ENCODE results near the gene DCANP1. TPM values are rescaled to one million over a fixed set of nuclear protein-coding genes. Genes with fewer than 3 reads are reported as not detected.

DCANP1 gene
- total RNA-seq, 3 donors from 2014 or later: not detected

- Histone ChIP-seq H3K4me3 (no peak overlapping the region), H3K9me3 (no peaks in the 10 kb centered on the region), H3K36me3 (ENCODE audit: low read depth) (no peaks in the 10 kb centered on the region), H3K4me1 (ENCODE audit: low read depth) (peaks cover 3% of the 10 kb centered on the region)
- TF ChIP-seq, protein P1, sequence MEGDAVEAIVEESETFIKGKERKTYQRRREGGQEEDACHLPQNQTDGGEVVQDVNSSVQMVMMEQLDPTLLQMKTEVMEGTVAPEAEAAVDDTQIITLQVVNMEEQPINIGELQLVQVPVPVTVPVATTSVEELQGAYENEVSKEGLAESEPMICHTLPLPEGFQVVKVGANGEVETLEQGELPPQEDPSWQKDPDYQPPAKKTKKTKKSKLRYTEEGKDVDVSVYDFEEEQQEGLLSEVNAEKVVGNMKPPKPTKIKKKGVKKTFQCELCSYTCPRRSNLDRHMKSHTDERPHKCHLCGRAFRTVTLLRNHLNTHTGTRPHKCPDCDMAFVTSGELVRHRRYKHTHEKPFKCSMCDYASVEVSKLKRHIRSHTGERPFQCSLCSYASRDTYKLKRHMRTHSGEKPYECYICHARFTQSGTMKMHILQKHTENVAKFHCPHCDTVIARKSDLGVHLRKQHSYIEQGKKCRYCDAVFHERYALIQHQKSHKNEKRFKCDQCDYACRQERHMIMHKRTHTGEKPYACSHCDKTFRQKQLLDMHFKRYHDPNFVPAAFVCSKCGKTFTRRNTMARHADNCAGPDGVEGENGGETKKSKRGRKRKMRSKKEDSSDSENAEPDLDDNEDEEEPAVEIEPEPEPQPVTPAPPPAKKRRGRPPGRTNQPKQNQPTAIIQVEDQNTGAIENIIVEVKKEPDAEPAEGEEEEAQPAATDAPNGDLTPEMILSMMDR (IDR thresholded peaks at IDR 0.05): no peak
- DNase-seq (no peak), ATAC-seq (no peak)
- intact Hi-C loops (cut with DNase I, micrococcal nuclease): no loop called here
Measured at GRCh38 chr5:135491038-135491551, 43.9 kb upstream of the DCANP1 start.

- intact Hi-C loops (cut with DNase I, micrococcal nuclease): no loop called here
- TF ChIP-seq, protein P1 (IDR thresholded peaks at IDR 0.05): no peak
- Histone ChIP-seq H3K36me3 (ENCODE audit: low read depth) (no peaks in the 10 kb centered on the region), H3K4me3 (no peak overlapping the region), H3K9me3 (no peaks in the 10 kb centered on the region), H3K4me1 (ENCODE audit: low read depth) (peaks cover 3% of the 10 kb centered on the region)
- ATAC-seq (no peak), DNase-seq (no peak)
Measured at GRCh38 chr5:135490245-135491037, 43.3 kb upstream of the DCANP1 start.

DNA sequence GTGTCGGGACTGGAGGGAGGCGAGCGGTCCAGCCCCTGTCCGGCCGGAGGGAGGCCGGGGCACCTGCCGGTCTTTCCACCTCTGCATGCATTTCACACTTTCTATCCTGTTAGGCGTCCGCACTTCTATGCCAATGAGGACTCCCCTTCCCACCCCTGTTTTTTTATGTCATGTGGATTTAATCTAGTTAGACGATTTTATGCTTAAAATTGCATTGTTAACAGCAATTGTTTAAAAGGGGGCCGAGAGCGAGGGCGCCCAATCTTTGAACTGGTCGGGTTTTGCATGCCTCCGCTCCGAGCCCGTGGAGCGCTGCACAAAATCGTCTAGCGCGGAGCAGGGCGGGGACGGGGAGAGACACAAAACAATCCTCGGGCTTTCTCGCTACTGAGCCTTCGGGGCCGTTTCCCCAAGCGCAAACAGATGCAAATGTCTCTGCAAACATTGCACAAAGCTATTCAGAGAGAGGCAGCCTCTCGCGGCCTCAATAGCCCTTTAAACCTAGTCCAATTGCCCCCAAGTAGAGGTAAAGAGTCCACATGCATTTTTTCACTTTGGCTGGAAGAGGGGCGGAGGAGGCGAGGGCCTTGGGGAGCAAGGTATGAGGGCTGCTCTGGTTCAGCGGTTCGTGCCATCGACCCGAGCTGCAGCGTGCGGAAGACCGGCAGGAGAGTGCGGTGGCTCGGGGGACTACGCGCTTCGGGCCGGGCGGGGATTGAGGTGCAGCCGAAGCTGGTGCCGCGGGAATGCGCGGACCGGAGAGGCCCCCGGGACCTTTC lies 42.5 kb upstream of the DCANP1 start:
- no peak for ATAC-seq
- Histone ChIP-seq H3K9me3 (no peaks in the 10 kb centered on the region), H3K4me1 (ENCODE audit: low read depth) (peaks cover 3% of the 10 kb centered on the region), H3K4me3 (no peak overlapping the region), H3K36me3 (ENCODE audit: low read depth) (no peaks in the 10 kb centered on the region)
- TF ChIP-seq, protein P1 (IDR thresholded peaks at IDR 0.05): no peak
- intact Hi-C loops (cut with DNase I, micrococcal nuclease): no loop called here
- DNase-seq: no peak

DNA sequence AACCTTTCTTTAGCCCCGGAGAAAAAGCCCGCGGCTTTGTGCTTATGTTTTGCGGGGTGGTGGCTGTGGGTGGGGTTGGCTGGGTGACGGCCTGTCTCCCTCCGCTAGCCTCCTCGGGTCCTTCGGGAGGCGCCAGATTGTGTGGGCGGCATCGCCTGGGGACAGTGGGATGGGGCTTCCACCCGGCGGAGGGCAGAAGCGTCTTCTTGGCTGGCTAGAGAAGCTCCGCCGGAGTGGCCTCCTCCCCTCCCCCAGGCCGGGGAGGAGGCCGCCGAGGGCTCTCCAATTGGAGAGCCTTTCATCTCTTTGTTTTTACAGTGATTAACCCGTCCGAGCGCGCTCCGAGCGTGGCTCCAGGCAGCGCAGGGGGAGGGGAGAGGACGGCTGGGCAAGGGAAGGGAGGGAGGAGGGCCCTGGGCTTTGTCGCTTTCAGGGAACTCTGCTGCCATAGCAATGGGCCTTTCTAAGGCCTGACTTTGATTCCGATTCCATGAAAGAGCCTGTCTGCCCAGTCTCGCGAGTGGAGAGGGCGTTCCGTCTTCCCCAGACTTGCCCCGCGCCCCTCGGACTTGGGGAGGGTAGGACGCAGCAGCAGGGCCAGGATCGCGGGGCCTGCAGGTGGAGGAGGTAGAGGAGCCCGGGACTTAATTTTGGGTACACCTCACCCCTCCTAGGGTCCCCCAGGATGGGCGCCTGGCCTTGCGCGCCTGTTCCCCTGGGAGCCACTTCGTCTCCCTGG lies 41.7 kb upstream of the DCANP1 start:
- Histone ChIP-seq H3K36me3 (ENCODE audit: low read depth) (no peaks in the 10 kb centered on the region), H3K4me1 (ENCODE audit: low read depth) (peaks cover 3% of the 10 kb centered on the region), H3K4me3 (no peak overlapping the region), H3K9me3 (no peaks in the 10 kb centered on the region)
- intact Hi-C loops (cut with DNase I, micrococcal nuclease): no loop called here
- TF ChIP-seq, protein P1 (IDR thresholded peaks at IDR 0.05): no peak
- DNase-seq: peak in 1 of 3 donors; percentile 9
- no peak for ATAC-seq

DNA sequence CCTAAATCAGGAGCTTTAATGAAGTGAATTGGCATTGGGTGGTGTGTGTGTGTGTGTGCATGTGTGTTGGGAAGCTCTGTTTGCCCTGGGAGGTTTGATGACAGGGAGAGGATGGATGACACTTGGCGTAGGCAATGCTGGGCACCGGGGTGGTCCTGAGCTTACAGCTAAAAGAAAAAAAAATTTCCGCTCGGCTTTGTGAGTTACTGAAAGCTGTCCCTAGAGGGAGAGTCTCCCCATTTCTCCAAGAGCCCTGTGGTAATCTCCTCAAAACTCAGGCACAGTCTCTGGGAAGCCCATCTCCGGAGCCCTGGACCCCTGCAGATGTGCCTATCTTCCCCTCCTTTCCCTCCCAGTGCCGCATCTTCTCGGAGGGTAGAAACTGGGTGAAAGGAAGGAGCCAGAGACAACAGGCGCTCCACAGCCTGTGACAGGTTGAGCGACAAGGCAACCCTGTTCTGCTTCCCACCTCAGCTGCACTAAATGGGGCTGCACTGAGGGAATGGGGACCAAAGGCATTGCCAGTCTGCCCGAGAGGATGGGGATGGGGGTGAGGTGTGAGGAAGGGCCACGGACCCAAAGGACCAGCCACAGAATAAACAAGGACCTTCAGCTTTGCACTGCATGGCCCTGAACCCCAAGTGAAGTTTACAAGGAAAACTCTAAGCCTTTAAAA lies 40.8 kb upstream of the DCANP1 start:
- Histone ChIP-seq H3K9me3 (no peaks in the 10 kb centered on the region), H3K4me3 (no peak overlapping the region), H3K4me1 (ENCODE audit: low read depth) (peaks cover 3% of the 10 kb centered on the region), H3K36me3 (ENCODE audit: low read depth) (no peaks in the 10 kb centered on the region)
- DNase-seq (no peak), ATAC-seq (no peak)
- intact Hi-C loops (cut with DNase I, micrococcal nuclease): no loop called here
- TF ChIP-seq, protein P1 (IDR thresholded peaks at IDR 0.05): no peak
